GM18867 (cell line): ENCODE measurements around the gene EIF2D.

Experiments
- ATAC-seq: cut with Tn5 transposase; IDR thresholded peaks from one replicate; pipeline ENCODE4 v1.9.1; 2021; ENCODE audit warnings: mild to moderate bottlenecking, moderate library complexity; ENCODE audit not compliant: unreplicated experiment

Gene EIF2D

GRCh38 chr1:206572835-206573234 lies 39.4 kb downstream of the EIF2D start:
- no peak for ATAC-seq

- ATAC-seq = no peak
Measured at GRCh38 chr1:206570529-206570928, 41.7 kb downstream of the EIF2D start.

DNA sequence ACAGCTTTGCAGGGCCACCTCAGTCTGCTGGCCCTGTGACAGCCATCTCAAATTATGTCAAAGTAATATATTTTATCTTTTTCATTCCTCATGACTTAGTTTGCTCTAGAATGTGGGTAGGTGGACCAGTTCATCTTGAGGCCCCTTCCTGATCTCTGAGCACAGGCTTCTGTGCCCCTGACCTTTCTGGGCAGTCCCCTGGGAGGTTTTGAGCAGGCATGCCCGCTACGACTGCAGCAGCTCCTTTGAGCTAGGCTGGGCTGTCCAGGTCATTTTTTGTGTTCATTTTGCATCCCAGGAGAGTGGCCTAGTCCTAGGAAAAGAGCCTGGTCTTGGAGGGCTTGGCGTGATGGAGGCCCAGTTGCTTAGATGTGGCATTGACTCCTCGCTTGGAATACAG lies 42.7 kb downstream of the EIF2D start:
- ATAC-seq = no peak

- ATAC-seq = no peak
Measured at GRCh38 chr1:206568779-206569352, 43.4 kb downstream of the EIF2D start.

- no peak for ATAC-seq
Measured at GRCh38 chr1:206568256-206568655, 44.0 kb downstream of the EIF2D start.

DNA sequence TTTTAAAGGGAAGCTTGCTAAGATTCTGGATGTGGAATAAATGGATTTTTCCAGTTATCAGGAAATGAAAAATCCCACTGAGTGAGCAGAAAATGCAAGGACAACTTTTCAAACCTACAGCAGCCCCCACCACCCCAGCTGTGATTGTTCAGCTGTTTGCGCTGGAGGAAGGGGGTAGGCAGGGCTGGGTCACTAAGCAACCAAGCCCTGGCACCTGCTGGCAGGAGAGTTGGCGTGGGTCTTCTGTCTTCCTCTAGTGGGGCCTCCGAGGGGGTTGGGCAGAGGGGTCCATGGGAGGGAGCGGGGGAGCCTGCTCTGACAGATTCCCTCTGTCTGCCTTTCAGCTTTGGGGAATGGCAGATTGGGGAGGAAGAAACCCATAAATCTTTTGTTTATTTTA lies 45.3 kb downstream of the EIF2D start:
- ATAC-seq = no peak

GRCh38 chr1:206565995-206566394 lies 46.3 kb downstream of the EIF2D start:
- ATAC-seq = no peak

- peak; percentile 36 for ATAC-seq
Measured at GRCh38 chr1:206563367-206564207, 48.7 kb downstream of the EIF2D start.

- no peak for ATAC-seq
Measured at GRCh38 chr1:206560007-206560716, 52.1 kb downstream of the EIF2D start.

GRCh38 chr1:206559672-206559995 lies 52.6 kb downstream of the EIF2D start:
- ATAC-seq = no peak

DNA sequence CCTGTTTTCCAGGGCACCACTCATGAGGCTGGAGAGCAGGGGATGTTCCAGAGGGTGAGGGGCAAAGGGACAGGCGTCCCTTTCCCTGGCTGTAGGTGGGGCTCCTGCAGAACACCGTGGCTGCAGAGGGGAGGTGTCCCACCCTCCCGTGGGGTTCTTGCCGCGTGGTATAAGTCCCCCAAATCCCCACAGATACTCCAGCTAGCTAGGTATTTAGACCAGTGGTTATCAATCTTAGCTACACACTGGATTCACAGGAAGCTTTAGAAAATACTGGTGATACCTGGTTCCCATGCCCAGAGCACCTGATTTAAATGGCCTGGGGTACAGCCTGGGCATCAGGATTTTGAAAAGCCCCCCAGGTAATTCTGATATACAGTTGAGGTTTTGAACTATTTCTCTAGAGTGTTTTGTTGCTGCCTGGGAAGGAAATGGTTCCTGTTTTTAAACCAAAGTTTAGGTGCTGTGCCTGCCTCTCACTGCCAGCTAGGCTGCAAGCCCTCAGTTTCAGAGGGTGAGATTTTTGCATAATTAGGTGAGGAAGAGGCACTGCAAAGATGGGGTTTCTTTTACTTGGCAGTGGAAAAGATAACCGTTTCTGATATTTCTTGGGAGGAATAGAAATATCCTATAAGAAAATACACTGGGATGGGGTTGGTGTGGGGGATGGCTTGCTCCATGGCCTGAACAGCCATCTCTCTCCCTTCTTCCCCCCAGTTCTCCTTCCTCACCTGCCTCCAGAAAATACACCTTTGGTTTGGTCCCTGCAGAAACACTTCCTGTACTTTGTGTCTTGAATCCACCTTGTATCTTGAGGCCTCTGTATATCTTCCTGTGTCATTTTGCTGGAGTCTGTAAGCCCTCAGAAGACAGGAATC lies 53.2 kb downstream of the EIF2D start:
- ATAC-seq = no peak

DNA sequence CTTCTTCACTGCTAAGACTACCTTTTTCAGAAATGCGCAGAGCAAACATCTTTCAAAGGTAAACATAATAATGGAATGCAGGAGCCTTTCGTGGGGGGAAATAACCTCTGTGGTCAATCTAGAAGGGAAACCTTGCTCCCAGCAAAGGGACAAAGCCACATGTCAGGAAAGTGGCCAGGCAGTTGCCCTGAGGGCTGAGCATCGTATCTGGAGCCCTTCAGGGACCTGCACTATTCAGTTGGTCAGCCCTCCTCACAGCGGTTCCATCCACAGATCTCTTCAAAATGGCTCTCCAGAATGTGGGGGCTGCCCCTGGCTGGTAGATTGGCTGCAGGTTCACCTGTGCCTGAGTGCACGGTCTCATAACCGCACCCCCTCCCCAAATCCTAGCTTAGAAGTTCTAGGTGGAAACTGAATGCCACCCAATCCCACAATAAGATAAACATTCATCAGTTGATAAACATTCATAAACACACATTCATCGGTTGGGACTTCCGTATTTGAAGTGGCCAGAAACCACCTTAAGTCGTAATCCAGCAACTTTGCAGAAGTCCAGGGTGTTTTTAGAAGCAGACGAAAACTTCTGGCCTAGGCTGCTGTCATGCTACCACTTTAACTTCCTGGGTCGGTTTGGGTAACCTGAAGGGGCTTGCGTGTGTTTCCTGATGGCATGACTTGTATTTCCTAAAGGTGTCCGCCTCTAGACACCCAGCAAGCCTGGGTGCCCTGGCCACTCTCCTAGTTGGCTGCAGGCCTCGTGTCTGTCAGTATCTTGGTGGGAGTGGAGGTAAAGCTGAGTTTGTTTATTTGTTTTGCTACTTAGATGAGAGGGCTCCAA lies 54.4 kb downstream of the EIF2D start:
- no peak for ATAC-seq

GRCh38 chr1:206556750-206557635 lies 55.3 kb downstream of the EIF2D start:
- peak; percentile 57 for ATAC-seq

DNA sequence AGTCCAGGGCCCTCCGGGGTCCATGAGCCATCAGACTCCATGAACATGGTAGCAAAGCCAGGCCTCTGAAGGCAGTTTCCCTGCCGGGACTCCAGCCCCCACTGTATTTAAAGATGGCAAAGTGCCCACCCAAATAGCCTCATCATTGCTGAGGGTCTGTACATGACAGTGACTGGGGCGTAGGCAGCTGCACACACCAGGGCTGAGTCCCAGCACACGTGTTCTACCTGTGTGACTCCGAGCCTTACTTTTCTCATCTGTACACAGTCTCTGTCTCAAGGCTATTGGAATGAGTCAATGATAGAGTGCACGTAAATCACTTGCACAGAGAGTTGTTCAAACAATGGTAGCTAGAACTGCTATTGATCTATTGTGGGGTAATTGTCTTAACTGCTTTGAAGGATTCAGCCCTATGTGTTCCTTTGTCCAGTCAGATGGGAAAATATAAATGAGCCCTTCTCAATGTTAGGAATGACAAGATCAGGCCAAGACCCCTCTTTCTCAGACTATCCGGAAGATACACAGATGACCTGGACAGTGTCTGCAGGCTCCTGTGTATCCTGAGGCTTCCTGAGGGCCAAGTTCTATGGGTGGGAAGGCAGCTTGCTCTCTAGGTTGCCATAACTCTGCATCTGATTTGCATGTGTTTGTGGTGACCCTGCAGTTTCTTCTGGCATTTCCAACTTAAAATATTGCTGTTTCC lies 56.1 kb downstream of the EIF2D start:
- no peak for ATAC-seq

- no peak for ATAC-seq
Measured at GRCh38 chr1:206555473-206555935, 56.8 kb downstream of the EIF2D start.

GRCh38 chr1:206554701-206555472 lies 57.4 kb downstream of the EIF2D start:
- ATAC-seq = no peak

GRCh38 chr1:206554211-206554610 lies 58.1 kb downstream of the EIF2D start:
- ATAC-seq = no peak

GRCh38 chr1:206551986-206552326 lies 60.3 kb downstream of the EIF2D start:
- ATAC-seq = no peak
